Cerebellar cortex (tissue), 1 donor: ENCODE results near the gene LRRFIP2.
"Not testable (repeated sequence)": the region's sequence is repeated elsewhere in the genome, so short reads cannot be mapped to it uniquely, and the experiment has no call there.

ENCODE experiments used
- DNase-seq: peaks from one replicate; pipeline ENCODE4 v3.0.0-alpha.2; 2015; ENCODE audit warnings: low spot score

Gene LRRFIP2

GRCh38 chr3:37064747-37065146, 109.6 kb downstream of the LRRFIP2 start:
- no peak for DNase-seq

GRCh38 chr3:37058117-37058516, 116.3 kb downstream of the LRRFIP2 start:
- no peak for DNase-seq

- DNase-seq, result no peak
Observed at GRCh38 chr3:37056826-37057225, 117.6 kb downstream of the LRRFIP2 start.

DNA sequence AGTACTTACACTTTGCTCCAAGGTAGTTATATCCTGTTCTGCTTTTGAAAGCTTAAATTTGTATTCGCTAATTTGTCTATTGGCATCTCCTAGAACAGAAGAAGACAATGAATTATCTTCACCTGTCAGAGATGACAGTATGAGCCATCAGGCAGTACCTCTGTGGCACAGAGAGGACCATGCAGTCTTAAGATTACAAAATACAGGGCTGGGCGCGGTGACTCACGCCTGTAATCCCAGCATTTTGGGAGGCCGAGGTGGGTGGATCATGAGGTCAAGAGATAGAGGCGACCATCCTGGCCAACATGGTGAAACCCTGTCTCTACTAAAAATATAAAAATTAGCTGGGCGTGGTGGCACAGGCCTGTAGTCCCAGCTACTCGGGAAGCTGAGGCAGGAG, 119.3 kb downstream of the LRRFIP2 start:
- DNase-seq, result not testable (repeated sequence)

- no peak for DNase-seq
Observed at GRCh38 chr3:37054370-37054769, 120.0 kb downstream of the LRRFIP2 start.

- DNase-seq, result no peak
Observed at GRCh38 chr3:37053753-37054152, 120.6 kb downstream of the LRRFIP2 start.

GRCh38 chr3:37053337-37053736, 121.0 kb downstream of the LRRFIP2 start:
- no peak for DNase-seq

- DNase-seq, result no peak
Observed at GRCh38 chr3:37052860-37053259, 121.5 kb downstream of the LRRFIP2 start.

GRCh38 chr3:37050282-37050681, 124.1 kb downstream of the LRRFIP2 start:
- DNase-seq, result no peak

GRCh38 chr3:37042712-37043111, 131.7 kb downstream of the LRRFIP2 start:
- DNase-seq, result not testable (repeated sequence)

- DNase-seq, result no peak
Observed at GRCh38 chr3:37041546-37042195, 132.7 kb downstream of the LRRFIP2 start.

GRCh38 chr3:37040231-37040630, 134.2 kb downstream of the LRRFIP2 start:
- DNase-seq, result no peak

DNA sequence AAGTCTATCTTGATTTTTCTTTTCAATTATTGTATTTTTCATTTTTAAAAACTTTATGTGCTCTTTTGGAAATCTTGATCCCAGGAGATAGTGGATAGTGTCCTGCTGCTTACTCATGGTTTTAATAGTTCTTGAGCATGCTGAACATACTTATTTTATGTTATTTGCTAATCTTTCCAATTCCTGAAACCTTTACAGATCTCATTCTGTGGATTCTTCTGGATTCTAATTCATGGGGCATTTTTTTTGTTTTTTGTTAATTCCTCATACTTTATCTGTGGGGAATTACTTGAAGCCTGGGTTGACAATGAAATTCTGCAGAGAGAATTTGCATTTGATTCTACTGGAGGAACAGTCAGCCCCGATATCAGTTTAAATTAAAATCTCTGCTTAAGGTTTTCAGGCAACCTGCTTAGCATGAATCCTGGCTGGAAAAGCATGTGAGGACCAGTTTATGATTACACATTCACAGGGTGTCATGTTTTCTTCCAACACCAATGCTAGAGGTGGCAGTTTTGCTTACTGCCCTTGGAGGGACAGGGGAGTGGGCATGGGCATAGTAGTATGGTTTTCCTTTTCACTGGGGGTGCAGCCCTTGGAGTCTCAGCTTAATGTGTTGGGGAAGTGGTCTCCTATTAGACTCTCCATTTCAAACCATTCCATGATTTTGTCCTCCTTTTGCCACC, 135.1 kb downstream of the LRRFIP2 start:
- DNase-seq, result no peak

- no peak for DNase-seq
Observed at GRCh38 chr3:37037352-37037751, 137.0 kb downstream of the LRRFIP2 start.

- DNase-seq, result peak; percentile 64
Observed at GRCh38 chr3:37032961-37033360, 141.4 kb downstream of the LRRFIP2 start.

- no peak for DNase-seq
Observed at GRCh38 chr3:37031096-37031682, 143.2 kb downstream of the LRRFIP2 start.

DNA sequence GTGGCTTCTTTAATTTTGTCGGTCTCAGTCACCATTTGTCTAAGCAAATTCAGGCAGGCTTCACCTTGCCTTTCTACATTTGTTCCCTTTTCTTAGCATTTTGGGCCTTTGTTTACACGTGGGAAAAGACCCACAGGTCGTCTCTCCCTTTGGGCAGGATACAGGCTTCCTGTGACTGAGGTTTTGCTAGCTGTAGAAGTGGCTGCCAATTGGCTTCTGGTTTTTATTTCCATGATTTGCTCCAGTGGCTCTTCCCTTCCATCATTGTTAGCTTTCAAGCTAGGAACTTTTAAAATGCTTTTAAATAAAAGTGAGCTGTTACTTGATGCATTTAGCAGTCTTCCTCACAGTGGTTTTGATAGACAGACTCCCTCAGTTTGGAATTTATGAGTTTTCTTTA, 143.8 kb downstream of the LRRFIP2 start:
- no peak for DNase-seq

DNA sequence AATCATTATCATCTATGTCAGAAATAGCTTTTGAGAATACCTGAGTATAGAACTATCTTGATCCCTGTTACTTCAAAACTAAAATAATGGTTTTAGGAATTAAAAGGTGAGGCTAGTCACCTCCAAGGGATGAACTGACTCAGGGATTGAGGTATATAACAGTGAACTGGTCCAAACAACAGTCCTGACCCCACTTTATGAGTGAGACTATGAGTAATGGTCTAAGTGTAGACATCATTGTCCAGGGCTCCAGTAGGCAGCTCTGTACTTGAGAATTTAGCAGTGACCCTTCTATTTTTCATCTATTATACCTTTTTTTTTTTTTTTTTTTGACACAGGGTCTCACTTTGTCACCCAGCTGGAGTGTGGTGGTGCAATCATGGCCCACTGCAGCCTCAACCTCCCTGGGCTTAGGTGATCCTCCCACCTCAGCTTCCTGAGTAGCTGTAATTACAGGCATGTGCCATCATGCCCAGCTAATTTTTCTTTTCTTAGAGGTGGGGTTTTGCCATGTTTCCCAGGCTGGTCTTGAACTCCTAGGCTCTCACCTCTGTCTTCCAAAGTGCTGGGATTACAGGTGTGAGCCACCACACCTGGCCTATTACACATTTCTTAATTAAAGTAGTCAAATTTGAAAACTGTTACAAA, 144.7 kb downstream of the LRRFIP2 start:
- no peak for DNase-seq

- no peak for DNase-seq
Observed at GRCh38 chr3:37029111-37029510, 145.3 kb downstream of the LRRFIP2 start.

- DNase-seq, result no peak
Observed at GRCh38 chr3:37028329-37028728, 146.1 kb downstream of the LRRFIP2 start.

- DNase-seq, result no peak
Observed at GRCh38 chr3:37026851-37027250, 147.5 kb downstream of the LRRFIP2 start.

- no peak for DNase-seq
Observed at GRCh38 chr3:37025561-37026335, 148.6 kb downstream of the LRRFIP2 start.
